ENCODE data around the gene SHC3.

SHC3 gene

GRCh38 chr9:88966894-88967676, 211.5 kb downstream of the SHC3 start:
- Histone ChIP-seq H3K36me3 (ENCODE audit: control insufficient read depth in 4 of 4, insufficient read depth in 4 of 4, low read length in 3 of 4) (no peaks in the 10 kb centered on the region), H3K27ac (ENCODE audit: insufficient read depth in 1 of 2, low read depth in 1 of 2, low read length in 2 of 2, poor library complexity in 1 of 2, severe bottlenecking in 2 of 2) (no peak overlapping the region), H3K27me3 (replicated peaks in 2 of 5; ENCODE audit: control insufficient read depth in 4 of 5, insufficient read depth in 5 of 5, low read length in 4 of 5) (peaks cover 0 to 45% (median 12%) of the 10 kb centered on the region in 5 experiments), H3K4me1 (ENCODE audit: control extremely low read depth in 1 of 4, control insufficient read depth in 4 of 4, insufficient read depth in 4 of 4, low read length in 3 of 4) (no peaks in the 10 kb centered on the region), H3K4me3 (ENCODE audit: control insufficient read depth in 1 of 7, extremely low read depth in 1 of 7, insufficient read depth in 4 of 7, low read depth in 2 of 7, low read length in 6 of 7) (no peak overlapping the region), H3K9me3 (ENCODE audit: control extremely low read depth in 1 of 5, control insufficient read depth in 4 of 5, insufficient read depth in 2 of 5, low read depth in 1 of 5, low read length in 4 of 5) (peaks cover 0 to 2% (median 0%) of the 10 kb centered on the region in 5 experiments)
- 82% methylated on average over 10 of the region's 10 CpGs for WGBS (ENCODE audit: insufficient coverage)
- ChIA-PET CTCF (no interaction called here), POLR2A (no interaction called here)
- no peak for DNase-seq

GRCh38 chr9:88965473-88965872, 213.1 kb downstream of the SHC3 start:
- Histone ChIP-seq H3K9me3 (ENCODE audit: control extremely low read depth in 1 of 5, control insufficient read depth in 4 of 5, insufficient read depth in 2 of 5, low read depth in 1 of 5, low read length in 4 of 5) (no peaks in the 10 kb centered on the region), H3K4me1 (ENCODE audit: control extremely low read depth in 1 of 4, control insufficient read depth in 4 of 4, insufficient read depth in 4 of 4, low read length in 3 of 4) (no peaks in the 10 kb centered on the region), H3K36me3 (ENCODE audit: control insufficient read depth in 4 of 4, insufficient read depth in 4 of 4, low read length in 3 of 4) (no peaks in the 10 kb centered on the region), H3K27me3 (replicated peaks in 2 of 5; ENCODE audit: control insufficient read depth in 4 of 5, insufficient read depth in 5 of 5, low read length in 4 of 5) (peaks cover 0 to 52% (median 17%) of the 10 kb centered on the region in 5 experiments), H3K4me3 (ENCODE audit: control insufficient read depth in 1 of 7, extremely low read depth in 1 of 7, insufficient read depth in 4 of 7, low read depth in 2 of 7, low read length in 6 of 7) (no peak overlapping the region), H3K27ac (ENCODE audit: insufficient read depth in 1 of 2, low read depth in 1 of 2, low read length in 2 of 2, poor library complexity in 1 of 2, severe bottlenecking in 2 of 2) (no peak overlapping the region)
- ChIA-PET POLR2A (no interaction called here), CTCF (no interaction called here)
- DNase-seq, result no peak
- WGBS (ENCODE audit: insufficient coverage), result 92% methylated on average over 7 of the region's 8 CpGs

- H3K36me3 ChIP-seq (ENCODE audit: control insufficient read depth in 4 of 4, insufficient read depth in 4 of 4, low read length in 3 of 4), result no peaks in the 10 kb centered on the region
- no peaks in the 10 kb centered on the region for H3K9me3 ChIP-seq (ENCODE audit: control extremely low read depth in 1 of 5, control insufficient read depth in 4 of 5, insufficient read depth in 2 of 5, low read depth in 1 of 5, low read length in 4 of 5)
- ChIA-PET POLR2A (interaction anchor here (0.7 kb wide), 1 partner anchor 17 kb away, joined by 3 read pairs; no protein-coding TSS in a partner anchor), CTCF (no interaction called here)
- H3K27me3 ChIP-seq (replicated peaks in 2 of 5; ENCODE audit: control insufficient read depth in 4 of 5, insufficient read depth in 5 of 5, low read length in 4 of 5), result peaks cover 0 to 53% (median 21%) of the 10 kb centered on the region in 5 experiments
- no peak overlapping the region for H3K27ac ChIP-seq (ENCODE audit: insufficient read depth in 1 of 2, low read depth in 1 of 2, low read length in 2 of 2, poor library complexity in 1 of 2, severe bottlenecking in 2 of 2)
- H3K4me3 ChIP-seq (ENCODE audit: control insufficient read depth in 1 of 7, extremely low read depth in 1 of 7, insufficient read depth in 4 of 7, low read depth in 2 of 7, low read length in 6 of 7), result no peak overlapping the region
- no peaks in the 10 kb centered on the region for H3K4me1 ChIP-seq (ENCODE audit: control extremely low read depth in 1 of 4, control insufficient read depth in 4 of 4, insufficient read depth in 4 of 4, low read length in 3 of 4)
- 100% methylated on average over 2 of the region's 3 CpGs for WGBS (ENCODE audit: insufficient coverage)
- DNase-seq, result no peak
These were observed 218.0 kb downstream of the SHC3 start for GRCh38 chr9:88960632-88961031.

- peaks cover 0 to 58% (median 21%) of the 10 kb centered on the region in 5 experiments for H3K27me3 ChIP-seq (replicated peaks in 2 of 5; ENCODE audit: control insufficient read depth in 4 of 5, insufficient read depth in 5 of 5, low read length in 4 of 5)
- no peaks in the 10 kb centered on the region for H3K4me1 ChIP-seq (ENCODE audit: control extremely low read depth in 1 of 4, control insufficient read depth in 4 of 4, insufficient read depth in 4 of 4, low read length in 3 of 4)
- H3K36me3 ChIP-seq (ENCODE audit: control insufficient read depth in 4 of 4, insufficient read depth in 4 of 4, low read length in 3 of 4), result no peaks in the 10 kb centered on the region
- ChIA-PET POLR2A (no interaction called here), CTCF (no interaction called here)
- H3K9me3 ChIP-seq (ENCODE audit: control extremely low read depth in 1 of 5, control insufficient read depth in 4 of 5, insufficient read depth in 2 of 5, low read depth in 1 of 5, low read length in 4 of 5), result no peaks in the 10 kb centered on the region
- no peak for DNase-seq
- 86% methylated on average over 4 of the region's 5 CpGs for WGBS (ENCODE audit: insufficient coverage)
- H3K27ac ChIP-seq (ENCODE audit: insufficient read depth in 1 of 2, low read depth in 1 of 2, low read length in 2 of 2, poor library complexity in 1 of 2, severe bottlenecking in 2 of 2), result no peak overlapping the region
- no peak overlapping the region for H3K4me3 ChIP-seq (ENCODE audit: control insufficient read depth in 1 of 7, extremely low read depth in 1 of 7, insufficient read depth in 4 of 7, low read depth in 2 of 7, low read length in 6 of 7)
These were observed 218.7 kb downstream of the SHC3 start for GRCh38 chr9:88959727-88960469.

- H3K36me3 ChIP-seq (ENCODE audit: control insufficient read depth in 4 of 4, insufficient read depth in 4 of 4, low read length in 3 of 4), result no peaks in the 10 kb centered on the region
- ChIA-PET CTCF (no interaction called here), POLR2A (no interaction called here)
- H3K27me3 ChIP-seq (replicated peaks in 2 of 5; ENCODE audit: control insufficient read depth in 4 of 5, insufficient read depth in 5 of 5, low read length in 4 of 5), result peaks cover 0 to 56% (median 17%) of the 10 kb centered on the region in 5 experiments
- no peaks in the 10 kb centered on the region for H3K9me3 ChIP-seq (ENCODE audit: control extremely low read depth in 1 of 5, control insufficient read depth in 4 of 5, insufficient read depth in 2 of 5, low read depth in 1 of 5, low read length in 4 of 5)
- no peak overlapping the region for H3K4me3 ChIP-seq (ENCODE audit: control insufficient read depth in 1 of 7, extremely low read depth in 1 of 7, insufficient read depth in 4 of 7, low read depth in 2 of 7, low read length in 6 of 7)
- 90% methylated on average over 3 of the region's 3 CpGs for WGBS (ENCODE audit: insufficient coverage)
- DNase-seq, result no peak
- no peak overlapping the region for H3K27ac ChIP-seq (ENCODE audit: insufficient read depth in 1 of 2, low read depth in 1 of 2, low read length in 2 of 2, poor library complexity in 1 of 2, severe bottlenecking in 2 of 2)
- no peaks in the 10 kb centered on the region for H3K4me1 ChIP-seq (ENCODE audit: control extremely low read depth in 1 of 4, control insufficient read depth in 4 of 4, insufficient read depth in 4 of 4, low read length in 3 of 4)
These were observed 221.1 kb downstream of the SHC3 start for GRCh38 chr9:88957526-88957925.

Data from common myeloid progenitor, CD34-positive (primary cell).